ENCODE measurements around the gene EFCAB12.

GRCh38 chr3:129413687-129414506, 14.5 kb downstream of the EFCAB12 start:
- TF ChIP-seq ARNT (IDR thresholded peaks at IDR 0.05) = no peak
- no peak for TF ChIP-seq ELF4 (IDR thresholded peaks at IDR 0.05)
- TF ChIP-seq ZNF384 (IDR thresholded peaks at IDR 0.05) = no peak
- no peak for TF ChIP-seq BHLHE40 (IDR thresholded peaks at IDR 0.05; ENCODE audit: borderline replicate concordance)
- TF ChIP-seq FOXK2 (IDR thresholded peaks at IDR 0.05) = no peak
- no peak for TF ChIP-seq L3MBTL2 (conservative IDR thresholded peaks at IDR 0.05)
- TF ChIP-seq HDGF (IDR thresholded peaks at IDR 0.05; ENCODE audit: borderline replicate concordance) = no peak
- no peak for TF ChIP-seq FOXM1 (IDR thresholded peaks at IDR 0.05; ENCODE audit: borderline replicate concordance)
- no peak for TF ChIP-seq SUZ12 (IDR thresholded peaks at IDR 0.05)
- no peak for TF ChIP-seq FOXA1 (IDR thresholded peaks at IDR 0.05)

All from HEK293T (cell line).